Measurements from ENCODE around the gene ZNF490. TPM values are rescaled to one million over a fixed set of nuclear protein-coding genes. Genes with fewer than 3 reads are reported as not detected.

Gene ZNF490
- 5.8 and 7.9 TPM in 2 replicates for total RNA-seq

DNA sequence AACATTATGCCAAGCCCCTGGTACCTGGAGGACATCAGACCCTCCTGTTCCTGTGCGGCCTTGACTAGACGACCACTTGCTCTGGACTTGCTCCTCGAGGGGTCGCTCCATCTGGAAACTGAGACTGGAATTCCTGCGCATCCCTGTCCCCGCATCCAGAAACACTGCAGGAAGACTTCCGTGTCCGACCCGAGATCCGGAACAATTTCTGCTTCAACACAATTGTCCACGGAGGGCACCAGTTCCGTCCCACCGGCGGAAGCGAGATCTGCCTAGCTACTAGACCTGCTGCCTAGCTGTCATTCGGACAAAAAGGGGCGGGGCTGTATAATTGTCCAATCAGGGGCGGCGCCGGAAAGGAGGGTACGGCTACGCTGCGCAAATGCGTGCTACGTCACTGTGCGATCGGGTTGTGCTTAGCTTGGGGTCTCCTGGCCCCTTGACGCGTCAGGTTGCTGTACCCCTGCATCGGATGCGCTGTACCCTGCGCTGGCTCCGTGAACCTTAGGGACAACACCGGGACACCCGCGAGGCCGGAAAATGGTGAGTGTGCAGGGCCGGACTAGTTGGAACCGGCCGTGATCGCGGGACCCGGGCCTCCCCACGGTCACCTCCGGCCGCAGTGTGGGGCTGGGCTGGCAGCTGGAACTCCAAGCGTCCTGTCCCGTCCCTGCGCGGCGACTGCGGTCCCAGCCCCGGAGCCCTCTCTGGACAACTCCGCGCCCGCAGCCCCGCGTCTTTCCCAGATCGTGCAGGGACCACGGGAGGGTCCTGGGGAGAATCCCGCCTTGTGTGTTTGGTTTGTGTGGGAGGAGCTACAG is at the start of gene ZNF490, which contains the start of gene ZNF791:
Gene ZNF490 (minus strand): TSS at position 274 of the 821 bp plus-strand sequence. CDS start 133 bp downstream, at position 141.
Gene ZNF791 (plus strand): TSS at position 381 of the 821 bp plus-strand sequence. CDS start 160 bp downstream, at position 541.
- peak; percentile 55 for FAIRE-seq
- peak within 1 kb of the TSS; percentile 82 for H3K4me3 ChIP-seq (ENCODE audit: low read depth, low read length)

DNA sequence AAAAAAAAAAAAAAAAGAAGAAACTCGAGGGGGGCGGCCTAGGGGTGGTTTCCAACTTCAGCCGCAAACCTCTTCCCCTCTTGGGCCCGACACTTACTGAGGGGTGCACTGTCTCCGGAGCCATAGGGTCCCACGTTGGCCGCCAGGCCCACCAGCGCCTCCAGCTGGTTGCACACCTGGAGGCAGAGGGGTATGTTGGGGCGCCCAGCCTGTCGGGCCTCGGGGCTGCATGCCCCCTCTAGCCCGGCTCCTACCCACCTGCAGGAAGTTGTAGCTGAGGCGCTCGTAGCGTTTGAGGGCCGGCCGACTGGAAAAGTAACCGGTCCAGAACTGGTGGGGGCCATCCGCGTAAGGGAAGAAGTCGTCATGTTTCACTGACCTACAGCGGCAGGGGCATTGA is 47.4 kb upstream of the ZNF490 start:
- Histone ChIP-seq H3K4me3 (ENCODE audit: low read depth, low read length) (no peak overlapping the region), H3K36me3 (ENCODE audit: control insufficient read depth, insufficient read depth, low read length) (peaks cover 10% of the 10 kb centered on the region), H3K27me3 (ENCODE audit: control insufficient read depth, insufficient read depth, low read length) (no peaks in the 10 kb centered on the region)
- DNase-seq (ENCODE audit: low read depth) (no peak), FAIRE-seq (no peak)
- TF ChIP-seq, protein P1, sequence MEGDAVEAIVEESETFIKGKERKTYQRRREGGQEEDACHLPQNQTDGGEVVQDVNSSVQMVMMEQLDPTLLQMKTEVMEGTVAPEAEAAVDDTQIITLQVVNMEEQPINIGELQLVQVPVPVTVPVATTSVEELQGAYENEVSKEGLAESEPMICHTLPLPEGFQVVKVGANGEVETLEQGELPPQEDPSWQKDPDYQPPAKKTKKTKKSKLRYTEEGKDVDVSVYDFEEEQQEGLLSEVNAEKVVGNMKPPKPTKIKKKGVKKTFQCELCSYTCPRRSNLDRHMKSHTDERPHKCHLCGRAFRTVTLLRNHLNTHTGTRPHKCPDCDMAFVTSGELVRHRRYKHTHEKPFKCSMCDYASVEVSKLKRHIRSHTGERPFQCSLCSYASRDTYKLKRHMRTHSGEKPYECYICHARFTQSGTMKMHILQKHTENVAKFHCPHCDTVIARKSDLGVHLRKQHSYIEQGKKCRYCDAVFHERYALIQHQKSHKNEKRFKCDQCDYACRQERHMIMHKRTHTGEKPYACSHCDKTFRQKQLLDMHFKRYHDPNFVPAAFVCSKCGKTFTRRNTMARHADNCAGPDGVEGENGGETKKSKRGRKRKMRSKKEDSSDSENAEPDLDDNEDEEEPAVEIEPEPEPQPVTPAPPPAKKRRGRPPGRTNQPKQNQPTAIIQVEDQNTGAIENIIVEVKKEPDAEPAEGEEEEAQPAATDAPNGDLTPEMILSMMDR (IDR thresholded peaks at IDR 0.05; ENCODE audit: insufficient read depth, low read length, severe bottlenecking) = no peak

More for the DNA sequence above, at the start of gene ZNF490, which contains the start of gene ZNF791:
- peaks cover 9% of the 10 kb centered on the region for H3K36me3 ChIP-seq (ENCODE audit: control insufficient read depth, insufficient read depth, low read length)
- TF ChIP-seq, protein P1 (IDR thresholded peaks at IDR 0.05; ENCODE audit: insufficient read depth, low read length, severe bottlenecking) = no peak
- DNase-seq (ENCODE audit: low read depth) = peak; percentile 88
- H3K27me3 ChIP-seq (ENCODE audit: control insufficient read depth, insufficient read depth, low read length) = no peaks in the 10 kb centered on the region

DNA sequence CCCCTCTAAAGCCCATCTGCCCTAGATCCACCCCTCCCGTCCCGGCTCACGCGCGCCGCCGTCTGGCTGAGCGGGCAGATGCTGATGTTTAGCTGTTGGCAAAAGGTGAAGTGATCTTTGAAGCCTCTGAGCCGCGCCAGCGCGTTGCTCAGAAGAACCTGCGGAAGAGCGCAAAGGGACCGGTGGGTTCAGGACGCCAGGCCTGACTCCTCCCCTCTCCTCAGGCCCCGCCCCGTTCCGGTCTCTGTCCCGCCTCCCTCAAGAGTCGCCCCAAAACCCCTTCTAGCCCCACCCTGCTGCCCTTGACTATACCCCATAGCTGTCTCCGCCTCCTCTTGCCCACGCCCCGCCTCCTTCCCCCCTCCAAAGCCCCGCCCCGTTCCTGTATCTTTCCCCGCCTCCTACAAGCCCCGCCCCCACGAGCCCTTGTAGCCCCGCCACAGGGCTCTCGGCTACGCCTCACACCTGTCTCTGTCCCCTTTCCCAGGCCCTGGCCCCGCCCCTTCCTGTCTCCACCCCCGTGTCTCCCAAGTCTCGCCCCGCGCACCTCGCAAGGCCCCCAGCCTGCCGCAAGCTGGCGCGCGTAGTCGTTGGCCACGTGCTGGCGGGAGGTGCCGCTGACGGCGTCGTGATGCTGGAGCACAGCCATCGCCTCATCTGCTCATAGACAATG is 46.4 kb upstream of the ZNF490 start:
- no peak for FAIRE-seq
- TF ChIP-seq, protein P1 (IDR thresholded peaks at IDR 0.05; ENCODE audit: insufficient read depth, low read length, severe bottlenecking) = no peak
- peaks cover 10% of the 10 kb centered on the region for H3K36me3 ChIP-seq (ENCODE audit: control insufficient read depth, insufficient read depth, low read length)
- no peaks in the 10 kb centered on the region for H3K27me3 ChIP-seq (ENCODE audit: control insufficient read depth, insufficient read depth, low read length)
- no peak overlapping the region for H3K4me3 ChIP-seq (ENCODE audit: low read depth, low read length)
- no peak for DNase-seq (ENCODE audit: low read depth)

DNA sequence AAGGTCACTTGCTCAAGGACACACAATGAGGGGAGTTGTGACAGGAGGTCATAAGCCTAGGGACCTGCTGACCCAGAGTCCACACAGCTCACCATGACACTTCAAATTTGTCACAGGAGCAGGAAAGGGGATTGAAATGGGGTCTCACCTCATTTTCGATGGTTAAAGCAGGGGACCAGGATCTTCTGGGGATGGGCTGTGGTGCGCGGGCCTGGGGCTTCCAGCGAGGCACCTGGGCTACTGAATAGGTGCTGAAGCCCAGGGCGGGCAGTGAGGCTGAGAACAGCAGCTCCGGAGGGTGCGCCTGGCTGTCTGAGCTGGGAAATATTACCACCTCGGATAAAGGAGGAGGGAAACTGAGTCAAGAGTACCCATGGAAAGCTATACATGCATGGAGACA is 44.9 kb upstream of the ZNF490 start:
- H3K36me3 ChIP-seq (ENCODE audit: control insufficient read depth, insufficient read depth, low read length) = peaks cover 5% of the 10 kb centered on the region
- FAIRE-seq (no peak), DNase-seq (ENCODE audit: low read depth) (no peak)
- H3K27me3 ChIP-seq (ENCODE audit: control insufficient read depth, insufficient read depth, low read length) = no peaks in the 10 kb centered on the region
- TF ChIP-seq, protein P1 (IDR thresholded peaks at IDR 0.05; ENCODE audit: insufficient read depth, low read length, severe bottlenecking) = no peak
- H3K4me3 ChIP-seq (ENCODE audit: low read depth, low read length) = no peak overlapping the region

DNA sequence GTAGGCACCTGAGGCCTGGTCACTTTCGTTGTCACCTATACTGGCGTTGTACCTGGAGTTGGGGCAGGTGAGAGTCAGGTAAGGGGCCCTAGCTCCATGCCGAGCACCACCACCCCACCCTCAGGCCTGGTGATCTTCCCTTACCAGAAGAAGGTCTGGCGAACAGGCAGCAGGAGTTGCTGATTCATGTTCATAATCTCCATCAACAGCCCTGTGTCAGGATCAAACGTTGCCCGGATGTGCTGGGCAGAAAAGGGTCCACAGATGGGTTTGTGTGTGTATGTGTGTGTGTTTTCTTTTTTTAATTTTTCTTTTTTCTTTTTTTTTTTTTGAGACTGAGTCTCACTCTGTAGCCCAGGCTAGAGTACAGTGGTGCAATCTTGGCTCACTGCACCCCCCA is 41.6 kb upstream of the ZNF490 start:
- H3K36me3 ChIP-seq (ENCODE audit: control insufficient read depth, insufficient read depth, low read length) = peaks cover 3% of the 10 kb centered on the region

More for the DNA sequence above, 41.6 kb upstream of the ZNF490 start:
- H3K27me3 ChIP-seq (ENCODE audit: control insufficient read depth, insufficient read depth, low read length) = no peaks in the 10 kb centered on the region
- TF ChIP-seq, protein P1 (IDR thresholded peaks at IDR 0.05; ENCODE audit: insufficient read depth, low read length, severe bottlenecking) = no peak
- DNase-seq (ENCODE audit: low read depth) = no peak
- no peak overlapping the region for H3K4me3 ChIP-seq (ENCODE audit: low read depth, low read length)
- no peak for FAIRE-seq

Measured in bronchial epithelial cell (primary cell).